HL-60 (cell line): Measurements from ENCODE around the gene CDH3.

Source experiments
- DNase-seq, 2 experiments: peaks; one replicate each; pipeline ENCODE4 v3.0.0-alpha.2; 2010 to 2020; ENCODE audit warnings: low read depth in 1 of 2, low spot score in 1 of 2
- H3K27ac ChIP-seq: fragments of 250-450 bp; sonication (Bioruptor Pico); replicated peaks from 2 replicates; pipeline ENCODE4 v1.5.1; 2020; ENCODE audit warnings: mild to moderate bottlenecking, moderate library complexity
- H3K27me3 ChIP-seq: fragments of 250-450 bp; sonication (Bioruptor Pico); 2 replicates; pipeline ENCODE4 v1.5.1; 2021; ENCODE audit warnings: mild to moderate bottlenecking, moderate library complexity; ENCODE audit not compliant: insufficient read depth, poor library complexity, severe bottlenecking
- H3K4me3 ChIP-seq: replicated peaks from 2 replicates; pipeline ENCODE4 v1.5.1; 2011; ENCODE audit warnings: mild to moderate bottlenecking, control low read depth, low read length; ENCODE audit not compliant: insufficient read depth
- GABPA ChIP-seq: IDR thresholded peaks from 2 replicates; pipeline ENCODE4 v1.6.1; 2012; ENCODE audit warnings: low read depth
- POLR2AphosphoS5 ChIP-seq: IDR thresholded peaks from 2 replicates; pipeline ENCODE4 v1.6.1; 2012; ENCODE audit warnings: low read depth
- SPI1 ChIP-seq: IDR thresholded peaks from 2 replicates; pipeline ENCODE4 v1.6.1; 2012; ENCODE audit warnings: low read depth, mild to moderate bottlenecking, borderline replicate concordance
- TF ChIP-seq, protein P1 (sequence below): IDR thresholded peaks from one replicate; pipeline ENCODE4 v1.5.1; 2011; ENCODE audit warnings: low read length, control low read depth, inconsistent platforms; ENCODE audit not compliant: insufficient read depth
- TF ChIP-seq, protein P2 (sequence below): IDR thresholded peaks from 2 replicates; pipeline ENCODE4 v1.6.1; 2012; ENCODE audit warnings: low read depth; ENCODE audit not compliant: insufficient replicate concordance

Gene CDH3

DNA sequence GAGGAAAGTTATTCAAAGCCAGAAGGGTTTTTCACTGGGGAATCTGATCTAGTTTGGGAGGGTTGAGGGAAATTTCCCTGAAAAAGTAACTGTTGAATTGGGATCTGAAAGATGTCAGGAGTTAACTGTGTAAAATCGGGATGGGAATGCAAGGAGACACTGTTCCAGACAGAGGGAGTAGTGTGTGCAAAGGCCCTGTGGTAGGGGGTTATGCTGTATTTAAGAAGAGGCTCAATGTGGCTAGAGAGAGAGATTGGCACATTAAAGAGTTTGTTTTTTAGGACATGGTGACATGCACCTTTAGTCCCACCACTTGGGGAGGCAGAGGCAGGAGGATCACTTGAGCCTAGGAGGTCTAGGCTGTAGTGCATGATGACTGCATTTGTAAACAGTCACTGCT is 16.9 kb downstream of the CDH3 start:
- no peak overlapping the region for H3K27ac ChIP-seq
- no peaks in the 10 kb centered on the region for H3K27me3 ChIP-seq
- DNase-seq = no peak
- no peak for TF ChIP-seq POLR2AphosphoS5
- TF ChIP-seq GABPA = no peak
- TF ChIP-seq, protein P1, sequence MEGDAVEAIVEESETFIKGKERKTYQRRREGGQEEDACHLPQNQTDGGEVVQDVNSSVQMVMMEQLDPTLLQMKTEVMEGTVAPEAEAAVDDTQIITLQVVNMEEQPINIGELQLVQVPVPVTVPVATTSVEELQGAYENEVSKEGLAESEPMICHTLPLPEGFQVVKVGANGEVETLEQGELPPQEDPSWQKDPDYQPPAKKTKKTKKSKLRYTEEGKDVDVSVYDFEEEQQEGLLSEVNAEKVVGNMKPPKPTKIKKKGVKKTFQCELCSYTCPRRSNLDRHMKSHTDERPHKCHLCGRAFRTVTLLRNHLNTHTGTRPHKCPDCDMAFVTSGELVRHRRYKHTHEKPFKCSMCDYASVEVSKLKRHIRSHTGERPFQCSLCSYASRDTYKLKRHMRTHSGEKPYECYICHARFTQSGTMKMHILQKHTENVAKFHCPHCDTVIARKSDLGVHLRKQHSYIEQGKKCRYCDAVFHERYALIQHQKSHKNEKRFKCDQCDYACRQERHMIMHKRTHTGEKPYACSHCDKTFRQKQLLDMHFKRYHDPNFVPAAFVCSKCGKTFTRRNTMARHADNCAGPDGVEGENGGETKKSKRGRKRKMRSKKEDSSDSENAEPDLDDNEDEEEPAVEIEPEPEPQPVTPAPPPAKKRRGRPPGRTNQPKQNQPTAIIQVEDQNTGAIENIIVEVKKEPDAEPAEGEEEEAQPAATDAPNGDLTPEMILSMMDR = no peak
- TF ChIP-seq SPI1 = no peak
- TF ChIP-seq, protein P2, sequence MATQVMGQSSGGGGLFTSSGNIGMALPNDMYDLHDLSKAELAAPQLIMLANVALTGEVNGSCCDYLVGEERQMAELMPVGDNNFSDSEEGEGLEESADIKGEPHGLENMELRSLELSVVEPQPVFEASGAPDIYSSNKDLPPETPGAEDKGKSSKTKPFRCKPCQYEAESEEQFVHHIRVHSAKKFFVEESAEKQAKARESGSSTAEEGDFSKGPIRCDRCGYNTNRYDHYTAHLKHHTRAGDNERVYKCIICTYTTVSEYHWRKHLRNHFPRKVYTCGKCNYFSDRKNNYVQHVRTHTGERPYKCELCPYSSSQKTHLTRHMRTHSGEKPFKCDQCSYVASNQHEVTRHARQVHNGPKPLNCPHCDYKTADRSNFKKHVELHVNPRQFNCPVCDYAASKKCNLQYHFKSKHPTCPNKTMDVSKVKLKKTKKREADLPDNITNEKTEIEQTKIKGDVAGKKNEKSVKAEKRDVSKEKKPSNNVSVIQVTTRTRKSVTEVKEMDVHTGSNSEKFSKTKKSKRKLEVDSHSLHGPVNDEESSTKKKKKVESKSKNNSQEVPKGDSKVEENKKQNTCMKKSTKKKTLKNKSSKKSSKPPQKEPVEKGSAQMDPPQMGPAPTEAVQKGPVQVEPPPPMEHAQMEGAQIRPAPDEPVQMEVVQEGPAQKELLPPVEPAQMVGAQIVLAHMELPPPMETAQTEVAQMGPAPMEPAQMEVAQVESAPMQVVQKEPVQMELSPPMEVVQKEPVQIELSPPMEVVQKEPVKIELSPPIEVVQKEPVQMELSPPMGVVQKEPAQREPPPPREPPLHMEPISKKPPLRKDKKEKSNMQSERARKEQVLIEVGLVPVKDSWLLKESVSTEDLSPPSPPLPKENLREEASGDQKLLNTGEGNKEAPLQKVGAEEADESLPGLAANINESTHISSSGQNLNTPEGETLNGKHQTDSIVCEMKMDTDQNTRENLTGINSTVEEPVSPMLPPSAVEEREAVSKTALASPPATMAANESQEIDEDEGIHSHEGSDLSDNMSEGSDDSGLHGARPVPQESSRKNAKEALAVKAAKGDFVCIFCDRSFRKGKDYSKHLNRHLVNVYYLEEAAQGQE = no peak
- no peak overlapping the region for H3K4me3 ChIP-seq

DNA sequence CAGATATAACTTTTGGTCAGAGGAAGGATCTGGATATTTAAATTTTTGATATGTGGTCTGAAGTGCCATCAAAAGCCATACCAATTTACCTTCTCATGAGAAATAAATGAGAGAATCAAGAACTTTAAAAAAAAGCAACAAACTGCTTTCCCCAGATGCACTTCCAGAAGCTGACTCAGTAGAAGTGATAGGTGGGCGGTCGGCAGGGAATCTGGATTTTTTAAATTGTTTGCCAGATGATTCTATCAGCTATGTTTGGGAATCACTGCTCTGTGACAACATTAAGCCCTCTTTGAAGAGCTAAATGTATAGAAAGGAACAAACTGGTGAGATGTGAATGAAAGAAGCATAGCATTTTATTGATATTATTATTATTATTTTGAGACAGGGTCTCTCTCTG is 19.2 kb downstream of the CDH3 start:
- no peak overlapping the region for H3K27ac ChIP-seq
- no peak for TF ChIP-seq POLR2AphosphoS5
- TF ChIP-seq SPI1 = no peak
- no peak for TF ChIP-seq GABPA
- TF ChIP-seq, protein P2 = no peak
- TF ChIP-seq, protein P1 = no peak

DNA sequence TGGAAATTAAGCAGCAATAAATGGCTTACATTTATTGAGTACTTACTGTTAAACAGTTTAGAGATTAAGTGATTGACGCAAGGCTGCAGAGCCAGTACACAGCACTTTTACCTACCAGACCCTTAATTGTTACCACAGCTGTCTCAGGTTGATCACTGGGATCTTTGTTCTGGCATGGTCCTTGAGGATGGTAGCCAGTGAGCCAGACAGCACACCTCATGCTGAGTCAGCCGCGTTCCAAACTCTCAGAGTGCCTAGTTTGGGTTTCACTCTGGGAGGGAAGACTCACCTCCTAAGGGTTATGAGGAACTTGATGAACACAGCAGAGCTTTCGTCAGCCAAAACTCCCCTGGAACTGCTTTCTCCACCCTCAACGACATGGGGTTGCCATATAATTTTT is 20.4 kb downstream of the CDH3 start:
- H3K27me3 ChIP-seq = no peaks in the 10 kb centered on the region
- no peak overlapping the region for H3K27ac ChIP-seq
- no peak overlapping the region for H3K4me3 ChIP-seq
- DNase-seq = no peak
- TF ChIP-seq POLR2AphosphoS5 = no peak
- TF ChIP-seq SPI1 = no peak

More for the DNA sequence above, 19.2 kb downstream of the CDH3 start:
- no peak for DNase-seq
- no peak overlapping the region for H3K4me3 ChIP-seq
- H3K27me3 ChIP-seq = no peaks in the 10 kb centered on the region

DNA sequence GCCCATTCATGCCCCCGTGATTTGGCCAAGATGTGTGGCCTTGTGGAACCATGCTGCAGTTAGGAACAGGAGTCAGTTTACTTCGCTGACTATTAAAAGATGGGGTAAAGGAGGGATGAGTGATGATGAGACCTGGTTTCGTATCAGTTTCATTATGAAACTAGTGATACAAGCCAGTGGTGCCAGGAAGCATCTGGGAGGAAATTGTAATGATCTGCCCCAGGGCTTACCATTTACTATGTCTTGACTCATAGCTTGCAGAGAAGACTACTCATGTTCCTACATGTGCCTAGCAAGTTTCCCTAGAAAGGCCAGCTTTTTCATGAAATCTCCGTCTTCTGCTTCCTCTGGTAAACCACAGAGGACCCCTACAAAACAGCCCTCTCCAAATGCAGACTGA is 23.2 kb downstream of the CDH3 start:
- no peak for TF ChIP-seq GABPA
- TF ChIP-seq POLR2AphosphoS5 = no peak
- TF ChIP-seq, protein P1 = no peak
- no peak for TF ChIP-seq SPI1
- Histone ChIP-seq H3K27me3 (no peaks in the 10 kb centered on the region), H3K4me3 (no peak overlapping the region), H3K27ac (no peak overlapping the region)
- DNase-seq = peak; percentile 7 to 38
